Stimulated activated CD4-positive, alpha-beta T cell treated with anti-CD3 and anti-CD28 coated beads, Interleukin-12 subunit alpha, Interleukin-12 subunit beta, amount 100 ng/mL, for 24 hours (primary cell): ENCODE data around the gene ZNF747.

Source experiments
- DNase-seq, 2 experiments: peaks; one replicate each; pipeline ENCODE4 v3.0.0-alpha.2; 2020; ENCODE audit warnings: low read depth in 2 of 2

The ZNF747 gene

GRCh38 chr16:30534368-30535105, at the start of gene ZNF747:
TSS of gene ZNF747 (minus strand) at chr16:30534858. CDS start at chr16:30534679, 179 bp downstream.
- DNase-seq = peak; percentile 82 to 89

DNA sequence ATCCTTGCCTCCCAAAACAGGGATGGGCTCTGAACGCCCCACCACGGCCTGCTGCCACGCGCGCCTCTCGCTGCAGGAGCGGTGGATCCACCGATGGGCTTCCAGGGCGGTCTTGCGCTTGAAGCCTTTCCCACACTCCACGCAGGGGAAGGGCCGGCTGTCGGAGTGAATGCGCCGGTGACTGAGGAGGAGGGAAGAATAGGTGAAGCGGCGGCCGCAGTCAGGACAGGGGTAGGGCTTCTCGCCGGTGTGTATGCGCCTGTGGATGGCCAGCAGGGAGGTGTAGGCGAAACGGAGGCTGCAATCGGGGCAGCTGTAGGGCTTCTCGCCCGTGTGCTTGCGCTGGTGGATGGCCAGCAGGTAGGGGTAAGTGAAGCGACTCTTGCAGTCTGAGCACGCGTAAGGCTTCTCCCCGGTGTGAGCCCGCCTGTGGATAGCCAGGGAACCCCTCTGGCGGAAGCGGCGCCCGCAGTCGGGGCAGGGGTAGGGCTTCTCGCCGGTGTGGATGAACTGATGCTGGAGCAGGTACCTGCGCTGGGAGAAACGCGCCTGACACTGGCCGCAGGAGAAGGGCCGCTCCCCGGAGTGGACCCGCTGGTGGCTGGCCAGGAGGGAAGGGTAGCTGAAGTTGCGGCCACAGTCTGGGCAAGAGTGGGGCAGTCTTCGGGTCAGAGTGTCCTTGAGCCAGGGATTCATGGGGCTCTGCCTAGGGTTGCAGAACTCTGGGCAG, 48.1 kb upstream of the ZNF747 start:
- DNase-seq = no peak

GRCh38 chr16:30581457-30581856, 46.8 kb upstream of the ZNF747 start:
- DNase-seq = no peak

DNA sequence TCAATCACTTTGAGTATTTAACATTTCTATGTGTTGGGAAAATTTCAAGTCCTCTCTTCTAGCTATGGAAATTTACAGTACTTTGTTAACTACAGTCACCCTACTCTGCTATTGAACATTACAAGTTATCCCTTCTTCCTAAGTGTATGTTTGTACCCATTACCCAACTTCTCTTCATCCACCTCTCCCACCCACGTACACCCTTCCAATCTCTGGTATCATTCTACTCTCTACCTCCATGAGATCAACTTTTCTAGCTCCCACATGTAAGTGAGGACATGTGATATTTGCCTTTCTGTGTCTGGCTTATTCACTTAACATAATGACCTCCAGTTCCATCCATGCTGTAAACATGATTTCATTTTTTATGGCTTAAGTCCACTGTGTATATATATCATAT, 40.0 kb upstream of the ZNF747 start:
- DNase-seq = no peak

- DNase-seq = peak; percentile 82 to 89
Observed at GRCh38 chr16:30571445-30572322, 37.0 kb upstream of the ZNF747 start, which contains the start of gene ZNF688. TSS of gene ZNF688 (minus strand) at chr16:30571714. CDS start at chr16:30571629, 85 bp downstream.

DNA sequence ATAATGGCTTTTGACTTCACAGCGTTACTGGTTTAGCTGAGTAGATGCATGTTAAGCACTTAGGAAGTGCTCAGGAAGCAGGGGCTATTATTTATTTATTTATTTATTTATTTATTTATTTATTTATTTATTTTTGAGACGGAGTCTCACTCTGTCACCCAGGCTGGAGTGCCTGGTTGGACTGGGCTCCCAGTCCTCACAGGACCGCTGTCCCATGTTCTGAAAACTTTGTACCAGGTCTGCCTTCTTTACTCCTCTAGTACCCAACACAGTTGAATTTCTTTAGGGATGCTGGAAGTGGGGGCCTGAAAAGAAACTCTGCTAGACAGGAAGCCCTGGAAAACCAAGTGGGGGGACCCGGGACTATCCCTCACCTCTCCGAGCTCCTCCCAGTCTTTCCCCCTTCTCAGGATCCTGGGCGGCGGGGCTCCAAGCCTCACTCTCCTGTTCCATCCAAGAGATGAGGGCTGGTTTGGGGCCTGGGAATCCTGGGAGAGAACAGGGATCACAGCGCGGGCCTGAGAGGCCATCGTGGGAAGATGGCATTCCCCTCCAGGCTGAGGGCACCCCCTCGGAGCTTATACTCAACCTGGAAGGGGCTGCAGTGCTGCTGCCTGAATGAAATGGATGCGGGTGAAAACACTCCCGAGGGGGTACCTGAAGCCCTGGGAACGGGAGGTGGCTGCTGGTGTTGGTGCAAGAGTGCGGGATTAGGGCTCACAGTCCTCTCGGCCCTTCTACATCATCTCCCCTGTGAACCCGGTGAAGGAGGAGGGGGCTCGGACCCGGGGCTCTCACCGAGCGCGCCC, 36.2 kb upstream of the ZNF747 start:
- DNase-seq = no peak

DNA sequence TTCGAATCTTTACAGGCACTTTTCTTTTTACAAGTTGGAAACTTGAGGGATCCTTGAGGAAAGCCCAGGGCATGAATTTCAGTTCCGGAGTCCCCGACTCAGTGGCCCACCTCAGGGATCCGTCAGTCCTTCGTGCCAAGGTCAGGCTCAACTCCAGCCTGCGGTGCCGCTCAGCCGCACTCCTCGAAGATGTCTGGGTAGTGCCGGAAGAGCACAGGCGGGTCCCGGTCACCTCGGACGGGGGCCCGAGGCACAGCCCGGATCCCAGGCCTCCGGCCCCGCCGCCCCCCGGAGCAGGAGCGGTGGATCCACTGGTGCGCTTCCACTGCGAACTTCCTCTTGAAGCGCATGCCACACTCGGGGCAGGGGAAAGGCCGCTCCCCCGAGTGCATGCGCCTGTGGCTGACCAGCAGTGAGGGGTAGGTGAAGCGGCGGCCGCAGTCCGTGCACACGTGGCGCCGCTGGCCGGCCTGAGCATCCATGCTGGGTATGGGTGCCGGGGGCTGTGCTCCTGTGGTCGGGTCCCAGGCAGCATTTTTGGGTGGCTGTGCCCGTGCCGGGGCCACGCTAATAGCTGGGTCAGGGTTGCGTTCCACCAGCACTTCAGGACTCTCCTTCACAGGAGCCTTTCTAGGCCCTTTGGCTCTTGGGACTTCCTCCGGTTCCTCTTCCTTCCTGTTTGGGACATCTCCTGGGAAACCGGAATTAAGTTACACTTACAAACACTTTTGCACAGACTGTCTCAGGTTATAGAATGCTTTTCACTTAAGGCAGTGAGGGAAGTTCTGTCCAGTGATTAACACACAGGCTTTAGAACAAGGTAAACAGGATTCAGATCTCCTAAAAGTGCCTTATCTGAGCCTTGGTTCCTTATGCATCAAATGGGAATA, 35.3 kb upstream of the ZNF747 start:
- DNase-seq = no peak

DNA sequence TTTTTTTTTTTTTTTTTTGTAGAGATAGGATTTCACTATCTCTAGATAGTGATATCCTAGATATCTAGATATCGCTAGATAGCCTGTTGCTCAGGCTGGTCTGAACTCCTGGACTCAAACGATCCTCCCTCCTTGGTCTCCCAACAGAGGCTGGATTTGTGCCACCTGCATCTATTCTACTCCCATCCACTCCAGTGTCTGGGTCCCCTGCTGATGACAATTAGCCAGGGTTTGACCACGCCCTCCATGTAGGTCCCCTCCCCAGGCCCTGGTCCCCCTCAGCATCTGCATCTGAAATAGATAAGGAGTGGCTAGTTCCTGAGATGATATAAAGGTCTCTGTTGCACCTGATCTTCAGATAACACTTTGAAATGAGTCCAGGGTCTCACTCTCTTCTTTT, 34.6 kb upstream of the ZNF747 start:
- DNase-seq = no peak

DNA sequence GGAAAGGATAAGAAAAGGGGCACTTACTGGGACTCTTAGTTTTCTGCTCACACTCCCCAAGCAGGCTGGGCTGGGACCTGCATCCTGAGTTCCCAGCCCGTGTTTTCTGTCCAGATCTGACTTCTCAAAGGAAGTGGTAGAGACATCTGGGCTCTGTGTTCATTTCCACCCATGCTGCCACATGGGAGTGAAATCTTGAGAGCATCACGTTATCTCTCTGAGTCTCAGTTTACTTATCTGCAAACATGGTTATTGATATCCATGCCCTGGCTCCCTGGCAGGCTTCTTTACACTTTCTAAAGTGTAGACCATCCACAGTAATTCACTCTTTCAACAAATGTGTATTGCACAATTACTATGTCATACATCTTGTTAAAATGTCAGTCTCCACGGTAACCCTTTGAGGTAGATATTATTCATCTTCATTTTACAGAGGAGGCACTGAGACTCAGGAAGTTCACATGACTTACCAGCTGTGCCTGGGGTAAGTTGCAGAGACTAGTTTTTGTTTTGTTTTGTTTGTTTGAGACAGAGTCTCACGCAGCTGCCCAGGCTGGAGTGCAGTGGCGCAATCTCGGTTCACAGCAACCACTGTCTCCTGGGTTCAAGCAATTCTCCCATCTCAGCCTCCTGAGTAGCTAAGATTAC, 33.5 kb upstream of the ZNF747 start:
- DNase-seq = no peak

- DNase-seq = peak in 1 of 2 experiments; percentile 51
Observed at GRCh38 chr16:30567160-30567990, 32.7 kb upstream of the ZNF747 start.

DNA sequence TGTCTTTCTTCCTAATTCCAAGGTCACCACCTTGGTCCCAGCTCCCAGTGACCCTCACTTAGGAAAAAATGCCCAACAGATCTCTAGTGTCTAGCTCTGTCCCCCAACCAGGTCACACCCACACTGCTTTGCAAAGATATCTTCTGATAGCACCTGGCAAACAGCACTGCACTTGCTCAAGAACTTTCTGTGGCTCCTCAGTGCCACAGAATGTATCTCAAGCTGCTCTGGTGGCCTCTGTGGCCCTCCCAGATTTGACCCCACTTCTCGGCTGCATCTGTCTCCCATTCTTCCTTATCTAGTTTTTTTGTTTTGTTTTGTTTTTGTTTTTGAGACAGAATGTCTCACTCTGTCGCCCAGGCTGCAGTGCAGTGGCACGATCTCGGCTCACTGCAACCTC, 31.9 kb upstream of the ZNF747 start:
- DNase-seq = no peak

GRCh38 chr16:30565984-30566383, 31.3 kb upstream of the ZNF747 start:
- DNase-seq = no peak

DNA sequence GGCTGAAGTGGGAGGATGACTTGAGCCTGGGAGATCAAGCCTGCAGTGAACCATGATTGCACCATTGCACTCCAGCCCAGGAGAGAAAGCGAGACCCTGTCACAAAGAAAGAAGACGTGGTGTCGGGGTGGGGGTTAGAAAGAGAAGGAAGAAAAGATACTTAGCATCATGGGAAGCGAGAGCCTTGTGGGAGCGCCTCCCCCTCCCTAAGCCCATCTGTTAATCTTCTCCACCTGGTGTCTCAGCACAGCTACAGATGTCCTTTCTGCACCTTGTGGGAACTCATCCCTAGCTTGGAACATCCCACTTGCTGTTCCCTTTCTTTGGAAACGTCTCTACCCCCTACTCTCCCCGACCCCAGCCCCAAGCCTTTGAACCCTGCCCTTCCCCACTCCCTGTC, 30.9 kb upstream of the ZNF747 start:
- no peak for DNase-seq

- no peak for DNase-seq
Observed at GRCh38 chr16:30562021-30562420, 27.4 kb upstream of the ZNF747 start.

GRCh38 chr16:30561089-30561816, 26.6 kb upstream of the ZNF747 start:
- DNase-seq = no peak

- DNase-seq = no peak
Observed at GRCh38 chr16:30559690-30560089, 25.0 kb upstream of the ZNF747 start.

GRCh38 chr16:30558789-30559377, 24.2 kb upstream of the ZNF747 start:
- DNase-seq = no peak
